Activated CD4-positive, alpha-beta memory T cell treated with anti-CD3 and anti-CD28 coated beads, Interleukin-2, amount 10 ng/mL, durations not matched to agents 7 days and 5 days (primary cell): ENCODE results near the gene TPM1. TPM values are rescaled to one million over a fixed set of nuclear protein-coding genes. Genes with fewer than 3 reads are reported as not detected.

Experiments used
- CTCF ChIA-PET: fragments of 350-600 bp; sonication (Branson Sonifier 250); formaldehyde crosslinking; loops from one replicate; lab custom pipeline; 2021; ENCODE audit warnings: antibody characterized with exemption, inconsistent platforms; lab: Charles Lee
- POLR2A ChIA-PET: fragments of 350-600 bp; sonication (Branson Sonifier 250); formaldehyde crosslinking; loops from one replicate; lab custom pipeline; 2021; ENCODE audit warnings: antibody characterized with exemption; lab: Charles Lee
- DNase-seq: peaks from one replicate; pipeline ENCODE4 v3.0.0-alpha.2; 2020
- H3K27ac Mint-ChIP-seq: one replicate; pipeline ENCODE4 v1.8.0; 2021; ENCODE audit warnings: mild to moderate bottlenecking, mixed read lengths
- H3K27me3 Mint-ChIP-seq: one replicate; pipeline ENCODE4 v1.8.0; 2021; ENCODE audit warnings: mixed read lengths
- H3K36me3 Mint-ChIP-seq: one replicate; pipeline ENCODE4 v1.8.0; 2021; ENCODE audit warnings: low read depth, mixed read lengths
- H3K4me1 Mint-ChIP-seq: one replicate; pipeline ENCODE4 v1.8.0; 2021; ENCODE audit warnings: mixed read lengths
- H3K4me3 Mint-ChIP-seq: one replicate; pipeline ENCODE4 v1.8.0; 2021; ENCODE audit warnings: mild to moderate bottlenecking, mixed read lengths
- H3K9me3 Mint-ChIP-seq: one replicate; pipeline ENCODE4 v1.8.0; 2021; ENCODE audit warnings: mixed read lengths
- total RNA-seq, 2 experiments: library from RNA; stranded (reverse); gene quantifications; one replicate each; pipeline ENCODE4 v1.2.3, GENCODE V29; 2021

TPM1 gene
- total RNA-seq, 2 experiments from 2014 or later = 4.8 to 6.2 TPM

GRCh38 chr15:63022181-63022580, 20.4 kb upstream of the TPM1 start:
- POLR2A ChIA-PET = no interaction called here
- H3K27ac Mint-ChIP-seq = no peak overlapping the region
- H3K4me3 Mint-ChIP-seq = no peak overlapping the region
- H3K9me3 Mint-ChIP-seq = no peaks in the 10 kb centered on the region
- H3K27me3 Mint-ChIP-seq = peaks cover 4% of the 10 kb centered on the region
- no peak for DNase-seq
- no peaks in the 10 kb centered on the region for H3K36me3 Mint-ChIP-seq
- no peaks in the 10 kb centered on the region for H3K4me1 Mint-ChIP-seq
- CTCF ChIA-PET = no interaction called here

- Mint-ChIP-seq H3K36me3 (no peaks in the 10 kb centered on the region), H3K27ac (no peak overlapping the region), H3K9me3 (no peaks in the 10 kb centered on the region), H3K4me3 (no peak overlapping the region), H3K27me3 (peaks cover 4% of the 10 kb centered on the region), H3K4me1 (no peaks in the 10 kb centered on the region)
- ChIA-PET POLR2A (no interaction called here), CTCF (no interaction called here)
- DNase-seq = no peak
These were observed 19.9 kb upstream of the TPM1 start for GRCh38 chr15:63022663-63023062.

DNA sequence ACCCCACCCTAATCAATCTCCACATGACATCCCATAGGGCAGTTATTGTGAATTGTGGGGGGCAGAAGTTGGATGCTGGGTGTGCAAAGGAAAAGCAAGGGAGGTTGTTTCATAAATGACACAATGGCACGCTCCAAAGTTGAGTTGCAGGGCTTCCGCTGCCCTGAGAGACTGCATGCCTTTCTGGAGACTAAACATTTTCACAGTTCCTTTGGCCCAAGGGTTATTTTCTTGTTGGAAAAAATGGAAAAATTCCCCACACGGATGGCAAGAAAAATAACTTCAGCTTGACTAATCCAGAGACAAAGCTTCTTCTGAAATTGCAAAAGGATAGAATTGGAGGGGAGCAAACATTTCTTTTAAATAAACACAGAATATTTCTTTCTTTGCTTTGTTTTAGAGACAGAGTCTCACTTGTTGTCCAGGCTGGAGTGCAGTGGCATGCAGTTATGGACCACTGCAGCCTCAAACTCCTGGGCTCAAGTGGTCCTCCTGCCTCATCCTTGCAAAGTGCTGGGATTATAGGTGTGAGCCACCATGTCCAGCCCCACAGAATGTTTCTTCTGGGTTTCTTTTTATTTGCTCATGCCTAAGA, 19.1 kb upstream of the TPM1 start:
- no peak overlapping the region for H3K27ac Mint-ChIP-seq
- ChIA-PET CTCF (no interaction called here), POLR2A (no interaction called here)
- no peaks in the 10 kb centered on the region for H3K36me3 Mint-ChIP-seq
- H3K4me3 Mint-ChIP-seq = no peak overlapping the region
- no peaks in the 10 kb centered on the region for H3K4me1 Mint-ChIP-seq
- no peaks in the 10 kb centered on the region for H3K9me3 Mint-ChIP-seq
- DNase-seq = no peak
- H3K27me3 Mint-ChIP-seq = peaks cover 4% of the 10 kb centered on the region

GRCh38 chr15:63025460-63025859, 17.1 kb upstream of the TPM1 start:
- Mint-ChIP-seq H3K4me1 (no peaks in the 10 kb centered on the region), H3K36me3 (no peaks in the 10 kb centered on the region), H3K9me3 (no peaks in the 10 kb centered on the region), H3K4me3 (no peak overlapping the region), H3K27ac (no peak overlapping the region), H3K27me3 (peaks cover 13% of the 10 kb centered on the region)
- CTCF ChIA-PET = no interaction called here
- POLR2A ChIA-PET = no interaction called here
- no peak for DNase-seq

GRCh38 chr15:63027646-63028045, 14.9 kb upstream of the TPM1 start:
- Mint-ChIP-seq H3K4me3 (no peak overlapping the region), H3K27me3 (peaks cover 15% of the 10 kb centered on the region), H3K4me1 (no peaks in the 10 kb centered on the region), H3K36me3 (no peaks in the 10 kb centered on the region), H3K27ac (no peak overlapping the region), H3K9me3 (no peaks in the 10 kb centered on the region)
- DNase-seq = no peak
- POLR2A ChIA-PET = no interaction called here
- CTCF ChIA-PET = interaction anchor here (1.1 kb wide), 1 partner anchor 20 kb away, joined by 10 read pairs; no protein-coding TSS in a partner anchor

GRCh38 chr15:63028442-63029110, 14.0 kb upstream of the TPM1 start:
- no peaks in the 10 kb centered on the region for H3K4me1 Mint-ChIP-seq
- H3K9me3 Mint-ChIP-seq = no peaks in the 10 kb centered on the region
- peaks cover 12% of the 10 kb centered on the region for H3K27me3 Mint-ChIP-seq
- CTCF ChIA-PET = no interaction called here
- no peak for DNase-seq
- no peak overlapping the region for H3K4me3 Mint-ChIP-seq
- H3K27ac Mint-ChIP-seq = no peak overlapping the region
- H3K36me3 Mint-ChIP-seq = no peaks in the 10 kb centered on the region
- POLR2A ChIA-PET = no interaction called here

DNA sequence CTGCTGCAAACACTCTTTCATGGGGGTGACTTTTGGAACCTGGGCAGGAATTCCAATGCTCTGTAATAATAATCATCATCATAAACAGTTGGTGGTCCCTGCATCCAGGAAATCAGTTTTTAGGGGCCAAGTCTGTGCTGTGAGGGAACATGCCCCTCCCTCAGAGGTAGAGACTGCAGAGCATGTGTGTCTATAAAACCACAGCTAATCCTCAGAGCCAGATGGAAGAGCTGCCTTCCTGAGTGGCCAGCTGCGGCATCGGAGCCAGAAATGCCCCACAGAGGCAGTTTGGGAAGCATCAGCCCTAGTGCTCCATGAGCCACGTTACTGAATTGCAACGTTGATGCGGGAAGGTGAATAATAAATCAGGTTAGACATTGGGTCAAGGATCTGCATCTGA, 12.9 kb upstream of the TPM1 start:
- H3K27ac Mint-ChIP-seq = no peak overlapping the region
- H3K9me3 Mint-ChIP-seq = no peaks in the 10 kb centered on the region
- CTCF ChIA-PET = no interaction called here
- H3K4me1 Mint-ChIP-seq = no peaks in the 10 kb centered on the region
- no peak overlapping the region for H3K4me3 Mint-ChIP-seq
- H3K36me3 Mint-ChIP-seq = no peaks in the 10 kb centered on the region
- DNase-seq = no peak
- POLR2A ChIA-PET = no interaction called here
- H3K27me3 Mint-ChIP-seq = peaks cover 12% of the 10 kb centered on the region

- H3K36me3 Mint-ChIP-seq = no peaks in the 10 kb centered on the region
These were observed 12.4 kb upstream of the TPM1 start for GRCh38 chr15:63030101-63030551.

GRCh38 chr15:63034578-63034977, 8.0 kb upstream of the TPM1 start:
- no peaks in the 10 kb centered on the region for H3K36me3 Mint-ChIP-seq
- no peak for DNase-seq

More at GRCh38 chr15:63030101-63030551, 12.4 kb upstream of the TPM1 start:
- H3K4me1 Mint-ChIP-seq = no peaks in the 10 kb centered on the region
- DNase-seq = no peak
- ChIA-PET POLR2A (no interaction called here), CTCF (no interaction called here)
- H3K4me3 Mint-ChIP-seq = no peak overlapping the region
- no peaks in the 10 kb centered on the region for H3K9me3 Mint-ChIP-seq
- H3K27me3 Mint-ChIP-seq = peaks cover 15% of the 10 kb centered on the region
- H3K27ac Mint-ChIP-seq = no peak overlapping the region

GRCh38 chr15:63035253-63035652, 7.3 kb upstream of the TPM1 start:
- no peak for DNase-seq
- H3K27me3 Mint-ChIP-seq = peaks cover 27% of the 10 kb centered on the region
- H3K9me3 Mint-ChIP-seq = no peaks in the 10 kb centered on the region
- H3K27ac Mint-ChIP-seq = no peak overlapping the region
- H3K36me3 Mint-ChIP-seq = no peaks in the 10 kb centered on the region
- H3K4me3 Mint-ChIP-seq = no peak overlapping the region
- no peaks in the 10 kb centered on the region for H3K4me1 Mint-ChIP-seq
- ChIA-PET CTCF (interaction anchor here (5.4 kb wide), 1 partner anchor 13 kb away, joined by 33 read pairs; no protein-coding TSS in a partner anchor), POLR2A (no interaction called here)

More at GRCh38 chr15:63034578-63034977, 8.0 kb upstream of the TPM1 start:
- Mint-ChIP-seq H3K4me3 (no peak overlapping the region), H3K27me3 (peaks cover 22% of the 10 kb centered on the region), H3K27ac (no peak overlapping the region), H3K4me1 (no peaks in the 10 kb centered on the region), H3K9me3 (no peaks in the 10 kb centered on the region)
- ChIA-PET POLR2A (no interaction called here), CTCF (no interaction called here)

DNA sequence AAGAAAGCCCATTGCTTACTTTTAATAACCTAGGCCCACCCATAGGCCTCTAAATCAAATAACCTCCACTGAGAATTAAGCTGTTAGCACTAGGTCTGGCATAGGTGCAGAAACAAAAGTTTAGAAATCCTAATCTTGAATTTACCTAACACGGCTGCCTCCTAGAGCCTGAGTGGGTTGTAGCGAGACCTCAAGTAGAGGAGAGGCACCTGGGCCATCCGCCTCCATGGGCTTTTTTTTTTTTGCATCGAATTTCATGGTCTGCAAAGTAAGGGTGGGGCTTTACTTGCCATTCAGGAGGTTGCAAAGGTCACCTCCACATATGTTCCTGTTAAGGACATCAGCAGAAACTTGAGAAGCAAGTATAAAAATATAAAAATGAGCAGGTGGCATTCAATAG, 6.6 kb upstream of the TPM1 start:
- ChIA-PET POLR2A (no interaction called here), CTCF (interaction anchor here (0.5 to 5.4 kb wide), 2 partner anchors 12 to 293 kb away, joined by 3 to 33 read pairs; no protein-coding TSS in a partner anchor)
- no peak for DNase-seq
- H3K4me1 Mint-ChIP-seq = no peaks in the 10 kb centered on the region
- no peaks in the 10 kb centered on the region for H3K36me3 Mint-ChIP-seq
- peaks cover 34% of the 10 kb centered on the region for H3K27me3 Mint-ChIP-seq
- H3K27ac Mint-ChIP-seq = no peak overlapping the region
- H3K4me3 Mint-ChIP-seq = no peak overlapping the region
- H3K9me3 Mint-ChIP-seq = no peaks in the 10 kb centered on the region

DNA sequence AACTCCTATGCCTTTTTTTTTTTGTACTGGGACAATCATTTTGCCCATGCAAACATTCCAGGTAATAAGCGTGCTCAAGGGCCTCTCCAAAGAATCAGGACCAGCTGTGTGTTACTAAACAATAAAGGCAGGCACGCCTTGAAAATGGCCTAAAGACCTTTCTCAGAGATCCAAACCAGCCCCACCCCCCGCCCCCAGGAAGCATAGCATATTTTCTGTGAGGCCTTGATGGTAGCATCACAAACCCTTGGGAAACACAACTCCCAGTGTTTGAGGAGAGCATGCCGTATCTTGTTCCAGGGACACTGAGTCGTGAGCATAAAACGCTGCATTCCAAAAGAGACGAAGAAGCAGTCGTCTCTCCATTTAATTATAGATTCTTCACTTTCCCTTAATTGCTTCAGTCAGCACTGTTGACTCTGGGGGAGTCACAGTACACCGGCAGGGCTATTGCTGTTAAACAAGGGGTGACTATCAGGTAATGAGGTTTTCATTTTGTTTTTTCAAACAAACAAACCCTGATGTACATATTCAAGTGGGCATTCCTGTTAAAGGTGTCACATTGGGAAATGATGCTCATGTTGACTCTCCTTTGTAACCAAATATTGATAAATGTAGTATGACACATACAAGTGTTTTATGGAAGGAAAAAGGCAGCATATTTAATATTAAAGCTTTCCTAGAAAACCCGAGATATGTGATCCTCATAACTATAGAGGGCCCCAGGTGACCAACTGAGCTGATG, 4.4 kb upstream of the TPM1 start:
- Mint-ChIP-seq H3K27me3 (peaks cover 48% of the 10 kb centered on the region), H3K36me3 (no peaks in the 10 kb centered on the region), H3K9me3 (no peaks in the 10 kb centered on the region), H3K4me1 (peaks cover 5% of the 10 kb centered on the region), H3K27ac (no peak overlapping the region), H3K4me3 (no peak overlapping the region)
- ChIA-PET CTCF (interaction anchor here (5.4 kb wide), 1 partner anchor 10 kb away, joined by 33 read pairs; no protein-coding TSS in a partner anchor), POLR2A (interaction anchor here (1.6 kb wide), 1 partner anchor 10 kb away, joined by 6 read pairs; no protein-coding TSS in a partner anchor)
- no peak for DNase-seq
